T-cell (primary cell): Measurements from ENCODE around the gene TMEM225B. TPM values are rescaled to one million over a fixed set of nuclear protein-coding genes. Genes with fewer than 3 reads are reported as not detected.
A peak's percentile ranks its signal among the peaks of the same experiment; 100 is the strongest.

Experiments used
- ATAC-seq, 4 experiments: fragments of 200-7000 bp in 3 of 4; fragments of 150-1000 bp in 1 of 4; cut with Tn5 transposase; replicated peaks in 1 of 4; 1 replicate in 3 of 4; 2 replicates in 1 of 4; pipeline ENCODE4 v1.10.0; 2021; ENCODE audit warnings: moderate library complexity in 3 of 4, mild to moderate bottlenecking in 2 of 4, moderate number of reproducible peaks in 1 of 4
- CTCF ChIA-PET, 2 donors: fragments of 300-600 bp; sonication (Branson Sonifier 250); formaldehyde crosslinking; loops; one replicate each; lab custom pipeline; 2022; ENCODE audit warnings: antibody characterized with exemption in 2 of 2; lab: Charles Lee
- POLR2A ChIA-PET, 2 donors: fragments of 300-600 bp; sonication (Branson Sonifier 250); formaldehyde crosslinking; loops; one replicate each; lab custom pipeline; 2022; ENCODE audit warnings: antibody characterized with exemption in 2 of 2; lab: Charles Lee
- DNase-seq, 35 experiments: peaks; one replicate each; pipeline versions ENCODE4 v3.0.0 to v3.0.0-alpha.2; 2013 to 2023
- H3K27ac ChIP-seq: one replicate; pipeline ENCODE4 v1.5.1; 2013; ENCODE audit warnings: low read length
- H3K27me3 ChIP-seq, 2 experiments: replicated peaks in 1 of 2; 1 replicate in 1 of 2; 2 replicates in 1 of 2; pipeline versions ENCODE4 v1.6.1 to v1.7.0; 2013; ENCODE audit warnings: low read length in 1 of 2, mixed read lengths in 1 of 2; ENCODE audit not compliant: control insufficient read depth in 2 of 2, insufficient read depth in 2 of 2; ENCODE audit errors: extremely low read depth in 1 of 2
- H3K36me3 ChIP-seq, 2 donors: 1 replicate in 1 of 2; 2 replicates in 1 of 2; pipeline versions ENCODE4 v1.6.1 to v1.7.0; 2013; ENCODE audit warnings: low read length in 1 of 2; ENCODE audit not compliant: control insufficient read depth in 2 of 2, insufficient read depth in 1 of 2; ENCODE audit errors: extremely low read depth in 1 of 2
- H3K4me1 ChIP-seq, 2 experiments: 1 replicate in 1 of 2; 2 replicates in 1 of 2; pipeline versions ENCODE4 v1.6.1 to v1.7.0; 2013; ENCODE audit warnings: low read length in 2 of 2, mixed read lengths in 1 of 2; ENCODE audit not compliant: insufficient read depth in 2 of 2, control insufficient read depth in 1 of 2; ENCODE audit errors: extremely low read depth in 1 of 2
- H3K4me3 ChIP-seq, 2 donors: 1 replicate in 1 of 2; 2 replicates in 1 of 2; pipeline versions ENCODE4 v1.5.1 to v1.7.0; 2013; ENCODE audit warnings: mild to moderate bottlenecking in 2 of 2, low read length in 1 of 2, moderate library complexity in 1 of 2; ENCODE audit not compliant: control insufficient read depth in 1 of 2; ENCODE audit errors: extremely low read depth in 1 of 2
- H3K9me3 ChIP-seq: 2 replicates; pipeline ENCODE4 v1.7.0; 2013
- H3K27ac Mint-ChIP-seq, 2 donors: one replicate each; pipeline ENCODE4 v1.8.0; 2020 to 2021; ENCODE audit warnings: mild to moderate bottlenecking in 2 of 2, mixed read lengths in 2 of 2
- H3K27me3 Mint-ChIP-seq, 2 donors: one replicate each; pipeline ENCODE4 v1.8.0; 2021 to 2022; ENCODE audit warnings: mixed read lengths in 2 of 2
- H3K36me3 Mint-ChIP-seq: one replicate; pipeline ENCODE4 v1.8.0; 2021; ENCODE audit warnings: mixed read lengths
- H3K4me1 Mint-ChIP-seq, 3 donors: one replicate each; pipeline ENCODE4 v1.8.0; 2020 to 2022; ENCODE audit warnings: mixed read lengths in 3 of 3, mild to moderate bottlenecking in 1 of 3
- H3K4me3 Mint-ChIP-seq, 3 donors: one replicate each; pipeline ENCODE4 v1.8.0; 2020 to 2022; ENCODE audit warnings: mild to moderate bottlenecking in 3 of 3, mixed read lengths in 3 of 3, moderate library complexity in 3 of 3
- H3K9me3 Mint-ChIP-seq, 3 donors: one replicate each; pipeline ENCODE4 v1.8.0; 2020 to 2022; ENCODE audit warnings: mixed read lengths in 3 of 3
- WGBS: methylation state at CpG from one replicate; pipeline ENCODE4 v1.1.5; 2013; ENCODE audit warnings: missing lambda C conversion rate; ENCODE audit not compliant: insufficient coverage; 5-methylcytosine and 5-hydroxymethylcytosine counted together
- total RNA-seq, 35 experiments: library from RNA in 6 of 35; stranded (reverse) in 6 of 35; fragments of 120-200 nt in 1 of 35; gene quantifications; one replicate each; pipeline versions ENCODE4 v1.2.1 to v1.2.4 and lab custom pipeline; 2013 to 2026

TMEM225B gene
- total RNA-seq, 5 donors from 2014 or later (not counting 1 experiment from before 2014, with no cell fraction given): 0.85 to 2.6 (median 1.1) TPM

- Histone ChIP-seq H3K9me3 (no peaks in the 10 kb centered on the region), H3K27ac (peak overlapping the region; percentile 79), H3K4me1 (peaks cover 18 to 37% of the 10 kb centered on the region in 2 experiments), H3K36me3 (peaks cover 34 to 81% of the 10 kb centered on the region in 2 donors), H3K27me3 (no peaks in the 10 kb centered on the region), H3K4me3 (peak overlapping the region; percentile 46 to 50)
- Mint-ChIP-seq H3K4me1 (peaks cover 57 to 61% (median 60%) of the 10 kb centered on the region in 3 donors), H3K9me3 (no peaks in the 10 kb centered on the region), H3K27ac (peak overlapping the region; percentile 91 to 95), H3K4me3 (peak overlapping the region; percentile 80 to 88 (median 81)), H3K27me3 (no peaks in the 10 kb centered on the region), H3K36me3 (peaks cover 71% of the 10 kb centered on the region)
- ChIA-PET POLR2A (interaction anchor here in 1 of 2 donors (0.6 kb wide), 1 partner anchor 322 kb away, joined by 3 read pairs; no protein-coding TSS in a partner anchor), CTCF (interaction anchor here (0.6 to 1.2 kb wide), 2 partner anchors 222 to 372 kb away, joined by 4 to 5 read pairs; no protein-coding TSS in a partner anchor)
- peak in 22 of 35 experiments; percentile 11 to 64 (median 28) for DNase-seq
- peak; percentile 18 to 26 (median 23) for ATAC-seq
- WGBS: 25% methylated on average over 6 of the region's 9 CpGs
Observed at GRCh38 chr7:99623702-99624447, 25.8 kb downstream of the TMEM225B start.

- Histone ChIP-seq H3K27ac (peak overlapping the region; percentile 79), H3K4me3 (peak overlapping the region; percentile 46 to 50), H3K27me3 (no peaks in the 10 kb centered on the region), H3K9me3 (no peaks in the 10 kb centered on the region), H3K4me1 (peaks cover 18 to 37% of the 10 kb centered on the region in 2 experiments), H3K36me3 (peaks cover 32 to 81% of the 10 kb centered on the region in 2 donors)
- Mint-ChIP-seq H3K9me3 (no peaks in the 10 kb centered on the region), H3K36me3 (peaks cover 66% of the 10 kb centered on the region), H3K4me1 (peaks cover 52 to 55% (median 54%) of the 10 kb centered on the region in 3 donors), H3K4me3 (peak overlapping the region; percentile 80 to 88 (median 81)), H3K27me3 (no peaks in the 10 kb centered on the region), H3K27ac (peak overlapping the region; percentile 91 to 95)
- WGBS: 4% methylated on average over 16 of the region's 16 CpGs
- POLR2A ChIA-PET: interaction anchor here in 1 of 2 donors (0.6 kb wide), 1 partner anchor 321 kb away, joined by 3 read pairs; no protein-coding TSS in a partner anchor
- DNase-seq (peak; percentile 51 to 91 (median 79)), ATAC-seq (peak; percentile 95 to 98 (median 98))
- CTCF ChIA-PET: interaction anchor here (0.6 to 1.2 kb wide), 2 partner anchors 222 to 371 kb away, joined by 4 to 5 read pairs; no protein-coding TSS in a partner anchor
Observed at GRCh38 chr7:99624484-99624883, 26.4 kb downstream of the TMEM225B start.

GRCh38 chr7:99625321-99625720 lies 27.3 kb downstream of the TMEM225B start:
- Mint-ChIP-seq H3K27me3 (no peaks in the 10 kb centered on the region), H3K36me3 (peaks cover 63% of the 10 kb centered on the region), H3K4me3 (peak overlapping the region; percentile 80 to 88 (median 81)), H3K4me1 (peaks cover 50 to 52% (median 52%) of the 10 kb centered on the region in 3 donors), H3K9me3 (no peaks in the 10 kb centered on the region), H3K27ac (peak overlapping the region; percentile 91 to 95)
- ChIA-PET CTCF (no interaction called here), POLR2A (interaction anchor here in 1 of 2 donors (0.5 kb wide), 1 partner anchor 58 kb away, joined by 5 read pairs; no protein-coding TSS in a partner anchor)
- Histone ChIP-seq H3K9me3 (no peaks in the 10 kb centered on the region), H3K27me3 (no peaks in the 10 kb centered on the region), H3K27ac (peak overlapping the region; percentile 79), H3K36me3 (peaks cover 27 to 81% of the 10 kb centered on the region in 2 donors), H3K4me3 (no peak overlapping the region), H3K4me1 (peaks cover 18 to 37% of the 10 kb centered on the region in 2 experiments)
- 95% methylated on average over 5 of the region's 5 CpGs for WGBS
- ATAC-seq: no peak
- DNase-seq: no peak

GRCh38 chr7:99625961-99626360 lies 27.9 kb downstream of the TMEM225B start:
- H3K4me1 ChIP-seq: peaks cover 18 to 37% of the 10 kb centered on the region in 2 experiments
- H3K36me3 ChIP-seq: peaks cover 20 to 81% of the 10 kb centered on the region in 2 donors
- peak overlapping the region; percentile 37 to 95 for H3K27ac Mint-ChIP-seq
- DNase-seq (no peak), ATAC-seq (no peak)
- H3K4me3 Mint-ChIP-seq: peak overlapping the region in 1 of 3 donors; percentile 88
- no peaks in the 10 kb centered on the region for H3K27me3 ChIP-seq
- CTCF ChIA-PET: no interaction called here
- peaks cover 63% of the 10 kb centered on the region for H3K36me3 Mint-ChIP-seq
- H3K27me3 Mint-ChIP-seq: no peaks in the 10 kb centered on the region
- WGBS: 88% methylated on average over 4 of the region's 4 CpGs
- POLR2A ChIA-PET: interaction anchor here in 1 of 2 donors (0.5 kb wide), 1 partner anchor 59 kb away, joined by 5 read pairs; no protein-coding TSS in a partner anchor
- H3K9me3 ChIP-seq: no peaks in the 10 kb centered on the region
- no peak overlapping the region for H3K4me3 ChIP-seq
- peaks cover 50 to 55% (median 55%) of the 10 kb centered on the region in 3 donors for H3K4me1 Mint-ChIP-seq
- H3K9me3 Mint-ChIP-seq: no peaks in the 10 kb centered on the region
- H3K27ac ChIP-seq: no peak overlapping the region

- Histone ChIP-seq H3K27ac (no peak overlapping the region), H3K27me3 (no peaks in the 10 kb centered on the region), H3K9me3 (no peaks in the 10 kb centered on the region), H3K4me1 (peaks cover 18 to 34% of the 10 kb centered on the region in 2 experiments), H3K4me3 (no peak overlapping the region), H3K36me3 (peaks cover 16 to 81% of the 10 kb centered on the region in 2 donors)
- Mint-ChIP-seq H3K9me3 (no peaks in the 10 kb centered on the region), H3K36me3 (peaks cover 63% of the 10 kb centered on the region), H3K27ac (peak overlapping the region; percentile 45 to 95), H3K4me1 (peaks cover 50 to 61% (median 58%) of the 10 kb centered on the region in 3 donors), H3K27me3 (no peaks in the 10 kb centered on the region), H3K4me3 (peak overlapping the region in 1 of 3 donors; percentile 88)
- DNase-seq (no peak), ATAC-seq (no peak)
- ChIA-PET POLR2A (no interaction called here), CTCF (interaction anchor here in 1 of 2 donors (0.6 kb wide), 1 partner anchor 1078 kb away, joined by 5 read pairs; no protein-coding TSS in a partner anchor)
- no CpG with 5 or more reads among the region's 1 CpG for WGBS
Observed at GRCh38 chr7:99626661-99627060, 28.6 kb downstream of the TMEM225B start.

- Histone ChIP-seq H3K9me3 (no peaks in the 10 kb centered on the region), H3K4me1 (peaks cover 18 to 32% of the 10 kb centered on the region in 2 experiments), H3K4me3 (no peak overlapping the region), H3K27me3 (no peaks in the 10 kb centered on the region), H3K27ac (no peak overlapping the region), H3K36me3 (peaks cover 17 to 83% of the 10 kb centered on the region in 2 donors)
- H3K4me3 Mint-ChIP-seq: no peak overlapping the region
- ATAC-seq (no peak), DNase-seq (no peak)
- peaks cover 48 to 61% (median 55%) of the 10 kb centered on the region in 3 donors for H3K4me1 Mint-ChIP-seq
- H3K36me3 Mint-ChIP-seq: peaks cover 60% of the 10 kb centered on the region
- no peak overlapping the region for H3K27ac Mint-ChIP-seq
- ChIA-PET POLR2A (no interaction called here), CTCF (no interaction called here)
- no peaks in the 10 kb centered on the region for H3K9me3 Mint-ChIP-seq
- H3K27me3 Mint-ChIP-seq: no peaks in the 10 kb centered on the region
- no CpG with 5 or more reads among the region's 11 CpGs for WGBS
Observed at GRCh38 chr7:99627513-99627912, 29.4 kb downstream of the TMEM225B start.
